RCC 7860 (cell line): Measurements from ENCODE around the gene RNU1-4.
"Not testable (repeated sequence)": the region's sequence is repeated elsewhere in the genome, so short reads cannot be mapped to it uniquely, and the experiment has no call there.

Experiments used
- DNase-seq: peaks from one replicate; pipeline ENCODE4 v3.0.0-alpha.2; 2015; ENCODE audit warnings: low spot score
- FAIRE-seq: peaks from 2 replicates; lab custom pipeline; 2012; peaks lifted over from hg19 to GRCh38; lab: Jason Lieb, UNC

RNU1-4 gene

GRCh38 chr1:16725439-16726245 lies 14.7 kb upstream of the RNU1-4 start:
- peak; percentile 3 for DNase-seq
- not testable (repeated sequence) for FAIRE-seq

DNA sequence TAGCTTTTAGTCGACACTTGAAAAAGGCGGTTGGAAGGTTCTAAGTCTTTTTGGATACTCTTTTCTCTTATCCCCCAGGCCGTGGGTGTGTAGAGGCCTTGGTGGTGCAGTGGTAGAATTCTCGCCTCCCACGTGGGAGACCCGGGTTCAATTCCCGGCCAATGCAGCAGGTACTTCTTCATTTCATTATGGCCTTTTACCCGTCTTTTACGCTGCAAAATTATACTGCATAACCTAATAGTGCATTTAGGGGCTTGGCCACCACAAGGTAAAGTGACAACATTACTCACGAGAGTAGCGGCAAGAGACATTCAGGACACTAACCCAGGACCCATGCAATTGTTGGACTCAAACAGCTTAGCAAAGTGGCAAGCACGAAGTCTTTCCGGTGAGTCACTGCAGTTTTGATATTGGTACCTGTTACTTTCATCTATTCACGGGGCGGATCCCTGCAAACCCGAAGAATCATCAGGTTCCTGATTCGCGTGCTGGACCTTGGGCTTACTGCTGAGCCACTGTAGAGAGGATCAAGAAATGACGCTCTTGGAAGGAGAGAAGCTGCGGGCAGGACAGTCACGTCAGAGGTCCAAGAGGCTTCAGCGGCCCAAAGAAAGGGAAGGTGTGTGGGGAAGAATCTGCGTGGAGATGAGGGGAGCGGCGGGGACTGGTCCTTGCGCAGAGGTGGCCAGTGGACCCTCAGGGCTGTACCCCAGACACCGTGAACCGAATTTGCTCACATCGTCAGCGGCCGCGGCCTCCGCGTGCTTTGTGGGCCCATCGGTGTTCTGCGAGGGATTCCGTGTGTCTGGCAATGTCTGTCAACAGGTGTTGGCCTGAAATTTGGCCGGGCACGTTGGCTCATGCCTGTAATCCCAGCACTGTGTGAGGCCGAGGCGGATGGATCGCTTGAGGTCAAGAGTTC lies 12.9 kb upstream of the RNU1-4 start:
- peak; percentile 83 for DNase-seq
- FAIRE-seq: no peak

GRCh38 chr1:16728243-16728949 lies 11.9 kb upstream of the RNU1-4 start:
- DNase-seq: peak; percentile 2
- peak; percentile 40 for FAIRE-seq

DNA sequence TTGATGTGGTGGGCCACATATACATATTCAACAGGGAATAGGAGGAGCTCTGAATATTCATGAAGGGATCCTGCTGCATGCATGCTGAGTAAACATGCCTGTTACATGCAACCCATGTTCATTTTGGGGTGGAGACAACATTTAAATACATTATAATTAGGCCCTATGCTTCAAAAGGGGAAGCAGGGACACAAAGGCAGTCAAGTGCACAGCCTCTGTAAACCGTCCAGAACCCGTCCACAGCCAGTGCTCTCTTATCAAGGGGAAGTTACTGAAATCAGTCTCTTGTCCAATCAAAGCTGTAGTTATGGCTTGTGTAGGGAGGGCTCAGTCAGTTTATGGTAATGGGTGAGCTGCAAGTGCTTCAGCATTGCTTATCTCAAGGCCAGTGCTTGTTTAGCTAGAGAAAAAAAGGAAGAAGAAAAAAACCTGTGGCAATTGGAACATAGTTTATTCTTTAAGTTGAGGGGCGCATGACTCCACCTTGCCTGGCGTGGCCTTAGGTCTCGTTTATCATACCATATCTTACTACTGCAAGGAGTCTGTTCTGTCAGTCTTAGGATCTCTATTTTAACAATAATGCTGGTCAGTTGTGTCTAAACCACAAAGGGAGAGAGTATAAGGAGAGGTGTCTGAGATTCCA lies 7.9 kb upstream of the RNU1-4 start:
- FAIRE-seq, DNase-seq: not testable (repeated sequence)

DNA sequence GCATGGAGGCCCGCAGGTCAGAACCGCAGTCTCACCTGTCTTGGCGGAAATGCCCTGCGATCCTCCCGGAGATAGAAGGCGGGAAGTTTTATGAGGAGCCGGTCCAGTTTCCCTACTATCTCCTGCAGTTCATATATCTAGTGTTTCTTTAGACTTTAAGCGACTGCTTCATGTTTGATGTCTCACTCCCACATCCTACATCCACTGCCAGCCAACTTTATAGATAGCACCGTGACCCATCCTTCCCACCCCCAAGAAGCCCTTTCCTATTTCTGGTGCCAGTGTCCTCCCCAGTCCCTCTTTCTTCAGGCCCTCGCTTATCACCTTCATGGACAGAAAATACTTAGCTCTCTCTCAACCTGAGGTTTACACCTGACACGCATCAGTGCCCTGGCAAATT lies 914 bp downstream of the RNU1-4 start:
- not testable (repeated sequence) for FAIRE-seq, DNase-seq

DNA sequence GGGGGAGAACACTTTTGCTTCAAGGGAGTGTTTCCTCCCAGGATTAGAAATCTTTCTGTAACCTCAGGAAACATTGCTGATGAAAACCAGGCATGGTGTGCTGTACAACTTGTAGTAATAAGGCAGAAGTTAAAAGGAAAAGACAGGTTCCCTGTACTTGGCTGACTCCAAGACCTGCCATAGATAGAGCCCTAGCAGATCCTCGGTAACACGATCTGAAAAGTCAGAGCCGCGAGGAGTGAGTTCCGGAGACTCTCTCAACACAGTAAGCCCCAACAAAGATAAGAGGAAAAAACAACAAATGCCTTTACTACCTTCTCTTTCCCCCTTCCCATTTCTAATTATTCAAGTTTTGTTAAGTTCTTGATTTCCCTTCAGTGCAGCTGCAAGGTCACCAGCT lies 7.3 kb downstream of the RNU1-4 start:
- not testable (repeated sequence) for FAIRE-seq, DNase-seq

GRCh38 chr1:16748710-16749109 lies 8.4 kb downstream of the RNU1-4 start:
- FAIRE-seq, DNase-seq: not testable (repeated sequence)

DNA sequence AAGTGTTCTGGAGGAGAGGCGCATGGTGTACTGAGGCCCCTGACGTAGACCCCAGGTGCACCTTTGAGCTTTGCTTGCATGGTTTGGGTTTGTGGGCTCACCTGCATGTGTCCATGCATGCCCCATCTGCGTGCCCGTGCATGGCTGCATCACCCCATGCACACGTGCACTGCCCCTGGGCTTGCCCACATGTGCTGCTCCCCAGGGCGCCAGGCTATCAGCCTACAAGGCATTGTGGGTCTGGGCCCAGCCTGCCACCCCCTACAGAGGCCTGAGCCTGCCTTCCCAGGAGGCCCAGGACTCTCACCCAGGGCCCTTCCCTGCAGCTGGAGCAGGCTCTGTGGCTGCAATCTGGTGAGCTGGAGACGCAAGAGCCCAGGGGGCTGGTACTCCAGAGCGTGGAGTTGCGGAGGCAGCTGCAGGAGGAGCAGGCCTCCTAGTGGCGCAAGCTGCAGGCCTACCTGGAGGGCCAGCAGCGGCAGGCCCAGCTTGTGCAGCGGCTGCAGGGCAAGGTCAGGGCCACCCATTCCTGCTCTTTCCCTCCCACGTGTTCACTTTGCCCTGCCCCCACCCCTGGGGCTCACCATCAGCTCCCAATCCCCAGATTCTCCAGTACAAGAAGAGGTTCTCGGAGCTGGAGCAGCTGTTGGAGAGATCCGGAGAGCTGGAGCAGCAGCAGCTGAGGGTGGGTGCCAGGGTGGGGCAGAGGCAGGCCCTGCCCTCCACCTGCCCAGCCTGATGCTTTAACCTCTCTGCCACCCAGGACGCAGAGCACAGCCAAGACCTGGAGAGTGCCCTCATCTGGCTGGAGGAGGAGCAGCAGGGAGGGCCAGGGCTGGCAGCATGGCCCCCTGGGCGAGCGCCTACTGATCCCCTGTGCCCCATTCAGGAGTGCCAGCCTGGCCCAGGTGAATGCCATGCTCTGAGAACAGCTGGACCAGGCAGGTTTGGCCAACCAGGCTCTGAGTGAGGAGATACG lies 9.9 kb downstream of the RNU1-4 start:
- not testable (repeated sequence) for FAIRE-seq, DNase-seq

DNA sequence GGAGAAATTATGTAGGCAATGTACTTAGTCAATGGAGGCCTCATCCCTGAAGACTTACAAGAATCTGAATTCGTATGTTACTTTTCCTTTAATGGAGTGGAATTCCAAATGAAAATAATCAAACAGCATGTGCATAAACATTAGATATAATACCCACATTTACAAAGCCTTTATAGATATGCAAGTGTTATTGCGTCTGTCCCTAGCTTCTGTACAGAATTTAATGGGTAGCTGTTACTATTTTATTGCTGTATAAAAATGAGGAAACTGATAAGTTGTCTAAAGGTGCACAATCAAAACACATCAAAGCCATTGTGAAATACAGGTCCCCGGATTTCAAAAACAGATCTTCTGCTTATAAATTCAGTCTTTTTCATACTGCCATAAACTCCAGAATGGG lies 12.5 kb downstream of the RNU1-4 start:
- not testable (repeated sequence) for FAIRE-seq, DNase-seq

DNA sequence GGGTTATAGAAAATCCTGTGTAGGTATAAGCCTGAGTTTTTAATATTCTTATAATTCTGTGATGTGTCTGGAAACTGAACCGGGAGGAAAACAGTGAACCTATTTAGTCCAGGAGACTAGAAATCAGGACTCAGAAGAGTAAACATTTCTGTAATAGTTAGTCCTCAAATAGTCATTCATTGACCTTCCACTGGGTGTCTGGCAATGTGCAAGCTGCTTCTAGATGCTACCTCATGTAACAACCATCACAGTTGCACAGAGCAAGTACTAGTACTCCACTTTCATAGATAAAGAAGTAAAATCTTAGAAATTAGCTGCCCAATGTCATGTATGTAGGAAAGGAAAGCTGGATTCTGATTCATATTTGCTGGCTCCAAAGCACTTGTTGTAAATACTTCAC lies 15.1 kb downstream of the RNU1-4 start:
- DNase-seq, FAIRE-seq: not testable (repeated sequence)

GRCh38 chr1:16755932-16756331 lies 15.6 kb downstream of the RNU1-4 start:
- not testable (repeated sequence) for FAIRE-seq

GRCh38 chr1:16757574-16757973 lies 17.3 kb downstream of the RNU1-4 start:
- DNase-seq, FAIRE-seq: not testable (repeated sequence)

More at GRCh38 chr1:16755932-16756331, 15.6 kb downstream of the RNU1-4 start:
- DNase-seq: not testable (repeated sequence)

- DNase-seq, FAIRE-seq: not testable (repeated sequence)
Observed at GRCh38 chr1:16758060-16758459, 17.7 kb downstream of the RNU1-4 start.

- not testable (repeated sequence) for FAIRE-seq, DNase-seq
Observed at GRCh38 chr1:16759041-16759493, 18.8 kb downstream of the RNU1-4 start.

DNA sequence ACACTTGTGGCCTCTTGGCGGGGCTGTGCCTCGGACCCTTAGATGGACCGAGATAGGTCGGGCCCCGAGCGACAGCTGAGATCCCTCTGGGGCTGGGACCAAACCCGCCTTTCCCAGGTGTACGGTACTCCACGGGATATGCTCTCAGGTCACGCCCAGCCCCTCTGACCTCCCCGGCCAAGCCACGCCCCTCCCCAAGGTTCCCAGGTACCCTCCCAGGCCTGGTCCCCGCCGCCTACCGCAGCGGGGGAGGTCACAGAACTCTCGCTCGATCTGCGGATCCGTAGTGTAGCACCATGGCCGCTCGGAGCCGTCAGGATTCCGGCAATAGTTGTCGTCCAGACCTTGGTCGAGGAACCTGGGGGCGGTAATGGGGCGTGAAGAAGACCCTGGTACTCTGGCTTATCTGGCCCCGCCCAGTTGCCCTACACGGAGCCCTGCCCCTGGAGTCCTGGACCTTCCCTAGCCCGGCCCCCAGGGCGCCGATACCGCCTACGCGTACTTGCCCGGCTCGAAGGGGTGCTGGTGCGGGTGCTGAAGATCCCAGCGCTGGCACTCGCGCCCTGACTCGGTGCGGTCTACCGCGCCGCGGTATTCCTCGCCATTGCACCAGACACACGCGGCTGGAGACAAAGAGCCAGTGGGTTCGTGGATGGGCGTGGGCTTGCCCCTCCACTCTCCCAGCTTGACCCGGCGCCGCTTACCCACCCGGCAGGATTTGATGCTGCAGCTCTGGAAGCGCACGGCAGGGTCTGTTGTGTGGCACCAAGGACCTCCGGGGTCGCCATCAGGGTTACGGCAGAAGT lies 19.5 kb downstream of the RNU1-4 start:
- FAIRE-seq, DNase-seq: not testable (repeated sequence)

GRCh38 chr1:16760456-16760765 lies 20.1 kb downstream of the RNU1-4 start:
- FAIRE-seq, DNase-seq: not testable (repeated sequence)

DNA sequence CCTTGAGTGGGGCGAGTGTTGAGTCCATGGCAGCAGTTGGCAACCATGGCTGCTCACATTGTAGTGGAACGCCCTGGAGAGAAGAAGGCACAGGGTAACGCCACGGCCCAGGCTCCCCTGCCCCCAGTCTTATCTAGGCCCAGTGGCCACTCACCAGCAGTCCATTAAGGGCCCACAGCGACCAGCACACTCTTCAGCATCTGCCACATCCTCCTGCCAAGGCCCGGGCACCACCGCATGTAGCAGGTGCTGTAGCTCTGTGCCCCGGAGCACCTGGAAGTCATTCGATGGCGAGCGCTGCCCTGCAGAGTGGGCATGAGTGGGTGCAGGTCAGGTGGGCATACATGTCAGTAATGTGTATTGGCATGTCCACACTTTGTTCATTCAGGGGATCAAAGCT lies 20.5 kb downstream of the RNU1-4 start:
- FAIRE-seq: not testable (repeated sequence)

GRCh38 chr1:16764248-16764819 lies 24.0 kb downstream of the RNU1-4 start:
- DNase-seq: peak; percentile 49
- FAIRE-seq: not testable (repeated sequence)

More for the DNA sequence above, 20.5 kb downstream of the RNU1-4 start:
- DNase-seq: not testable (repeated sequence)
